Fibroblast of lung (primary cell): Measurements from ENCODE around the gene DDX47.

Experiments used
- CTCF ChIP-seq, 2 donors: IDR thresholded peaks in 1 of 2; conservative IDR thresholded peaks in 1 of 2; 1 replicate in 1 of 2; 2 replicates in 1 of 2; pipeline ENCODE4 v1.5.1; 2011 to 2012; ENCODE audit warnings: low read length in 2 of 2, control low read depth in 1 of 2, inconsistent platforms in 1 of 2, low read depth in 1 of 2, mild to moderate bottlenecking in 1 of 2
- EZH2 ChIP-seq: IDR thresholded peaks from 2 replicates; pipeline ENCODE4 v1.5.1; 2012; ENCODE audit warnings: low read length, control low read depth, mild to moderate bottlenecking; ENCODE audit errors: missing control alignments

DNA sequence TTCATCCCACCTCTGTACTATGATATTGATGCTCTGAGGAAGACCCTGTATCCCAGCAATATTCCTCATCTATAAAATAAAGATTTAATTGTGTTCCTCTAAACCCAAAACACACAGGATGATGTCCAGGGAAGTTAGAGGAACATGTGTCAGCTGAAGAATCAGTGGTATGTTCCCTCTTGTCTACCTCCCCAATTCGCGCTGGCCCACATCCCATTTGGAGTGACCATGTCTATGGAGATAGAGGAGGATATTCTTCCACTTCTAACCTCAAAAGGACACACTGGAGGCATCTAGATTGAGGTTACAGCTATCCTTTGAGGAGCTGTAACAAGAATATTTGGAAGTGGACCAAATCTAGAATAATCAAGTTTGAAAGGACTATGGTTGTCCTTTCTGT lies 29.0 kb upstream of the DDX47 start:
- TF ChIP-seq CTCF (conservative IDR thresholded peaks at IDR 0.05 in 1 of 2, IDR thresholded peaks at IDR 0.05 in 1 of 2; ENCODE audit: low read depth in 1 of 2, low read length in 2 of 2) (no peak), EZH2 (no peak)
